Measurements from ENCODE around the gene RERGL. TPM values are rescaled to one million over a fixed set of nuclear protein-coding genes. Genes with fewer than 3 reads are reported as not detected.

The RERGL gene
- total RNA-seq: 3.7 TPM
- long read RNA-seq, partial matches to known transcripts: 0 of 1 reads
- long read RNA-seq, other reads (novel, unspliced or antisense): 0 of 1 reads

GRCh38 chr12:18090093-18090492 is at the start of gene RERGL:
Gene RERGL, minus strand, starts transcription at chr12:18090193. Its CDS starts 53 bp downstream, at chr12:18090140.
- Histone ChIP-seq H3K27me3 (ENCODE audit: low read depth) (no peaks in the 10 kb centered on the region), H3K36me3 (no peaks in the 10 kb centered on the region), H3K4me3 (no peak within 1 kb of the TSS), H3K4me1 (no peaks in the 10 kb centered on the region), H3K9me3 (no peaks in the 10 kb centered on the region), H3K27ac (no peak within 1 kb of the TSS)
- TF ChIP-seq CTCF (IDR thresholded peaks at IDR 0.05): no peak
- ATAC-seq (no peak), DNase-seq (no peak)
- intact Hi-C loops (cut with DNase I): no loop called here

GRCh38 chr12:18139254-18139653 is 49.3 kb upstream of the RERGL start:
- no peak overlapping the region for H3K27ac ChIP-seq
- no peaks in the 10 kb centered on the region for H3K9me3 ChIP-seq
- H3K4me3 ChIP-seq: no peak overlapping the region
- H3K27me3 ChIP-seq (ENCODE audit: low read depth): no peaks in the 10 kb centered on the region
- H3K36me3 ChIP-seq: no peaks in the 10 kb centered on the region
- TF ChIP-seq CTCF (IDR thresholded peaks at IDR 0.05): no peak
- intact Hi-C loops (cut with DNase I): no loop called here
- DNase-seq (no peak), ATAC-seq (no peak)
- peaks cover 7% of the 10 kb centered on the region for H3K4me1 ChIP-seq

- H3K9me3 ChIP-seq: no peaks in the 10 kb centered on the region
- no peaks in the 10 kb centered on the region for H3K36me3 ChIP-seq
- intact Hi-C loops (cut with DNase I): no loop called here
- no peak overlapping the region for H3K4me3 ChIP-seq
- H3K4me1 ChIP-seq: no peaks in the 10 kb centered on the region
- H3K27me3 ChIP-seq (ENCODE audit: low read depth): no peaks in the 10 kb centered on the region
- DNase-seq: no peak
- ATAC-seq: no peak
- TF ChIP-seq CTCF (IDR thresholded peaks at IDR 0.05): no peak
- H3K27ac ChIP-seq: no peak overlapping the region
Measured at GRCh38 chr12:18135509-18135908, 45.5 kb upstream of the RERGL start.

GRCh38 chr12:18135086-18135485 is 45.1 kb upstream of the RERGL start:
- H3K27ac ChIP-seq: no peak overlapping the region
- H3K4me3 ChIP-seq: no peak overlapping the region
- ATAC-seq (no peak), DNase-seq (no peak)
- no peaks in the 10 kb centered on the region for H3K36me3 ChIP-seq
- H3K4me1 ChIP-seq: no peaks in the 10 kb centered on the region
- intact Hi-C loops (cut with DNase I): no loop called here
- H3K9me3 ChIP-seq: no peaks in the 10 kb centered on the region
- no peaks in the 10 kb centered on the region for H3K27me3 ChIP-seq (ENCODE audit: low read depth)
- TF ChIP-seq CTCF (IDR thresholded peaks at IDR 0.05): no peak

GRCh38 chr12:18130851-18131250 is 40.9 kb upstream of the RERGL start:
- Histone ChIP-seq H3K4me3 (no peak overlapping the region), H3K4me1 (no peaks in the 10 kb centered on the region), H3K9me3 (peaks cover 7% of the 10 kb centered on the region), H3K27me3 (ENCODE audit: low read depth) (no peaks in the 10 kb centered on the region), H3K36me3 (no peaks in the 10 kb centered on the region), H3K27ac (no peak overlapping the region)
- intact Hi-C loops (cut with DNase I): no loop called here
- ATAC-seq (no peak), DNase-seq (no peak)
- no peak for TF ChIP-seq CTCF (IDR thresholded peaks at IDR 0.05)

- TF ChIP-seq CTCF (IDR thresholded peaks at IDR 0.05): no peak
- no peaks in the 10 kb centered on the region for H3K36me3 ChIP-seq
- intact Hi-C loops (cut with DNase I): no loop called here
- peaks cover 10% of the 10 kb centered on the region for H3K9me3 ChIP-seq
- no peak overlapping the region for H3K4me3 ChIP-seq
- no peak for ATAC-seq
- H3K27ac ChIP-seq: no peak overlapping the region
- DNase-seq: no peak
- H3K4me1 ChIP-seq: no peaks in the 10 kb centered on the region
- no peaks in the 10 kb centered on the region for H3K27me3 ChIP-seq (ENCODE audit: low read depth)
Measured at GRCh38 chr12:18123707-18124106, 33.7 kb upstream of the RERGL start.

Measured in lower lobe of right lung (tissue), 2 donors.